H1 (cell line): ENCODE data around the gene UGT2B17. TPM values are rescaled to one million over a fixed set of nuclear protein-coding genes. Genes with fewer than 3 reads are reported as not detected.

Experiments
- polyA plus RNA-seq, 7 experiments: library from polyadenylated mRNA; depleted of rRNA in 3 of 7; stranded (reverse) in 5 of 7; unstranded in 2 of 7; fragments of >200 nt in 5 of 7; fragments of 200-250 nt in 2 of 7; gene quantifications; 1 replicate in 5 of 7; 2 replicates in 1 of 7; 4 replicates in 1 of 7; pipeline versions ENCODE4 v1.2.1 to v1.2.3, GENCODE V29; 2011 to 2013; ENCODE audit warnings: missing spikeins in 2 of 7, mixed read lengths in 2 of 7
- total RNA-seq: library from RNA; stranded (reverse); fragmentation: NEBNext Ultra II Directional; extraction: Animal tissue kit (Norgen Biotek cat#: 25700); gene quantifications from 2 replicates; pipeline ENCODE4 v1.2.1, GENCODE V29; 2021

Gene UGT2B17
- total and polyA plus RNA-seq, 2 of the 8 experiments (the other 6 are each of a cell fraction or from before 2014, with no cell fraction given) = not detected

Other genes with a start within 250 kb of the UGT2B17 start
- 89.5 and 94.5 TPM in 2 replicates for gene YTHDC1, start 226.2 kb downstream of the UGT2B17 start, total RNA-seq
- 25.7 and 30.8 TPM in 2 replicates for gene YTHDC1, start 226.2 kb downstream of the UGT2B17 start, polyA plus RNA-seq (2011; rRNA removed)
- 0.71 and 0.96 TPM in 2 replicates for gene TMPRSS11E, start 128.9 kb downstream of the UGT2B17 start, total RNA-seq
- gene TMPRSS11E, start 128.9 kb downstream of the UGT2B17 start, polyA plus RNA-seq (2011; rRNA removed) = 0.25 and 0.38 TPM in 2 replicates
- not detected in 2 replicates for gene UGT2B15, start 94.3 kb upstream of the UGT2B17 start, total RNA-seq
- not detected in 2 replicates for gene UGT2B15, start 94.3 kb upstream of the UGT2B17 start, polyA plus RNA-seq (2011; rRNA removed)
- not detected in 2 replicates for gene UGT2B10, start 239.7 kb upstream of the UGT2B17 start, total RNA-seq
- not detected in 2 replicates for gene UGT2B10, start 239.7 kb upstream of the UGT2B17 start, polyA plus RNA-seq (2011; rRNA removed)